Measurements from ENCODE around the gene DDX21.

Gene DDX21

GRCh38 chr10:68981074-68981473 is 25.1 kb downstream of the DDX21 start:
- H3K9me3 ChIP-seq = no peaks in the 10 kb centered on the region
- no peaks in the 10 kb centered on the region for H3K4me1 ChIP-seq
- intact Hi-C loops (cut with DNase I; ENCODE audit: low total_unique reads) = loop anchor here (10.0 kb wide), 1 partner anchor 114 kb away; no protein-coding TSS in a partner anchor
- DNase-seq = no peak
- no peaks in the 10 kb centered on the region for H3K27me3 ChIP-seq
- peaks cover 47 to 90% (median 71%) of the 10 kb centered on the region in 3 donors for H3K36me3 ChIP-seq
- no peak overlapping the region for H3K4me3 ChIP-seq
- peak; percentile 15 to 21 for TF ChIP-seq CTCF (IDR thresholded peaks at IDR 0.05)
- H3K27ac ChIP-seq = no peak overlapping the region

GRCh38 chr10:68982389-68982788 is 26.4 kb downstream of the DDX21 start:
- Histone ChIP-seq H3K36me3 (peaks cover 36 to 77% (median 60%) of the 10 kb centered on the region in 3 donors), H3K27me3 (no peaks in the 10 kb centered on the region), H3K4me3 (no peak overlapping the region), H3K4me1 (no peaks in the 10 kb centered on the region), H3K27ac (no peak overlapping the region), H3K9me3 (no peaks in the 10 kb centered on the region)
- DNase-seq = no peak
- no peak for TF ChIP-seq CTCF (IDR thresholded peaks at IDR 0.05)
- intact Hi-C loops (cut with DNase I; ENCODE audit: low total_unique reads) = loop anchor here (10.0 kb wide), 1 partner anchor 112 kb away; no protein-coding TSS in a partner anchor

- H3K36me3 ChIP-seq = peaks cover 9 to 29% (median 10%) of the 10 kb centered on the region in 3 donors
- no peaks in the 10 kb centered on the region for H3K9me3 ChIP-seq
- intact Hi-C loops (cut with DNase I; ENCODE audit: low total_unique reads) = loop anchor here (10.0 kb wide), 1 partner anchor 107 kb away; no protein-coding TSS in a partner anchor
- peaks cover 0 to 35% (median 32%) of the 10 kb centered on the region in 4 donors for H3K4me1 ChIP-seq
- TF ChIP-seq CTCF (IDR thresholded peaks at IDR 0.05) = no peak
- DNase-seq = no peak
- no peak overlapping the region for H3K27ac ChIP-seq
- no peak overlapping the region for H3K4me3 ChIP-seq
- H3K27me3 ChIP-seq = no peaks in the 10 kb centered on the region
Observed at GRCh38 chr10:68987611-68988010, 31.6 kb downstream of the DDX21 start.

- Histone ChIP-seq H3K4me3 (peak within 1 kb of the TSS; percentile 80 to 99), H3K9me3 (no peaks in the 10 kb centered on the region), H3K27me3 (no peaks in the 10 kb centered on the region), H3K36me3 (peaks cover 0 to 17% (median 5%) of the 10 kb centered on the region in 3 donors), H3K4me1 (peaks cover 0 to 46% (median 42%) of the 10 kb centered on the region in 4 donors), H3K27ac (peak within 1 kb of the TSS; percentile 90 to 98)
- intact Hi-C loops (cut with DNase I; ENCODE audit: low total_unique reads) = loop anchor here (10.0 kb wide), 1 partner anchor 106 kb away; no protein-coding TSS in a partner anchor
- peak; percentile 32 to 39 for TF ChIP-seq CTCF (IDR thresholded peaks at IDR 0.05)
- DNase-seq = peak; percentile 97 to 98
Observed at GRCh38 chr10:68988530-68989316, 32.8 kb downstream of the DDX21 start, which contains the start of gene KIFBP. Gene KIFBP, plus strand, starts transcription at chr10:68988803. Its CDS starts 30 bp downstream, at chr10:68988833.

GRCh38 chr10:68989317-68989990 is 33.5 kb downstream of the DDX21 start:
- intact Hi-C loops (cut with DNase I; ENCODE audit: low total_unique reads) = loop anchor here (10.0 kb wide), 1 partner anchor 105 kb away; no protein-coding TSS in a partner anchor

More at GRCh38 chr10:68989317-68989990, 33.5 kb downstream of the DDX21 start:
- H3K4me3 ChIP-seq = peak overlapping the region; percentile 80 to 99
- peak overlapping the region; percentile 90 to 98 for H3K27ac ChIP-seq
- no peaks in the 10 kb centered on the region for H3K9me3 ChIP-seq
- H3K36me3 ChIP-seq = peaks cover 0 to 10% (median 5%) of the 10 kb centered on the region in 3 donors
- TF ChIP-seq CTCF (IDR thresholded peaks at IDR 0.05) = no peak
- H3K4me1 ChIP-seq = peaks cover 0 to 51% (median 45%) of the 10 kb centered on the region in 4 donors
- DNase-seq = peak in 1 of 2 donors; percentile 68
- H3K27me3 ChIP-seq = no peaks in the 10 kb centered on the region
